Tibial nerve (tissue), 3 donors: ENCODE data around the gene TMEM234.

Source experiments
- POLR2A ChIP-seq, 2 donors: fragments of 450-650 bp; IDR thresholded peaks; one replicate each; pipeline ENCODE4 v1.6.1; 2017; ENCODE audit warnings: antibody characterized with exemption in 2 of 2, mild to moderate bottlenecking in 2 of 2, moderate library complexity in 2 of 2
- TF ChIP-seq, protein P1 (sequence below), 5 experiments: fragments of 200-600 bp in 3 of 5; fragments of 450-650 bp in 2 of 5; sonication (generic) in 3 of 5; IDR thresholded peaks; one replicate each; pipeline ENCODE4 v1.5.1; 2016 to 2019; ENCODE audit warnings: antibody characterized with exemption in 5 of 5, mild to moderate bottlenecking in 3 of 5, moderate library complexity in 2 of 5

DNA sequence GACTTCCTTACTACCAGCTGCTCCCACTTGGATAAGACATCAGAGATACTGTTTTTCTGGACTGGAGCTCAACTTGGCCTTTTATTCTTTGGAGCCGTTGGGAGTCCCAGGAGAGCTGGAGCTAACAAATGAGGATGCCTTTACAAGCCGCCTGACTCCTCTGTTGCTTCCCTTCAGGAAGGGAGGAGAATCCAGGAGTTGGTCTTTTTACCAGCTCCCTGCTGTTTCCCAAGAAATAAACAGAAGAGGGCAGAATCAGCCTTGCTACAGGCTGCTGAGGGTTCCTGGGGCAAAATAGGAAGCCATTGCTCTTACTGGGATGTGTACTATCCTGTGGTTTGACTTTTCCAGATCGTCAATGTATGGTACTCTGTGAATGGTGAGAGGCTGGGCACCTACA, 1.5 kb upstream of the TMEM234 start:
- TF ChIP-seq, protein P1, sequence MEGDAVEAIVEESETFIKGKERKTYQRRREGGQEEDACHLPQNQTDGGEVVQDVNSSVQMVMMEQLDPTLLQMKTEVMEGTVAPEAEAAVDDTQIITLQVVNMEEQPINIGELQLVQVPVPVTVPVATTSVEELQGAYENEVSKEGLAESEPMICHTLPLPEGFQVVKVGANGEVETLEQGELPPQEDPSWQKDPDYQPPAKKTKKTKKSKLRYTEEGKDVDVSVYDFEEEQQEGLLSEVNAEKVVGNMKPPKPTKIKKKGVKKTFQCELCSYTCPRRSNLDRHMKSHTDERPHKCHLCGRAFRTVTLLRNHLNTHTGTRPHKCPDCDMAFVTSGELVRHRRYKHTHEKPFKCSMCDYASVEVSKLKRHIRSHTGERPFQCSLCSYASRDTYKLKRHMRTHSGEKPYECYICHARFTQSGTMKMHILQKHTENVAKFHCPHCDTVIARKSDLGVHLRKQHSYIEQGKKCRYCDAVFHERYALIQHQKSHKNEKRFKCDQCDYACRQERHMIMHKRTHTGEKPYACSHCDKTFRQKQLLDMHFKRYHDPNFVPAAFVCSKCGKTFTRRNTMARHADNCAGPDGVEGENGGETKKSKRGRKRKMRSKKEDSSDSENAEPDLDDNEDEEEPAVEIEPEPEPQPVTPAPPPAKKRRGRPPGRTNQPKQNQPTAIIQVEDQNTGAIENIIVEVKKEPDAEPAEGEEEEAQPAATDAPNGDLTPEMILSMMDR (IDR thresholded peaks at IDR 0.05): no peak
- no peak for TF ChIP-seq POLR2A (IDR thresholded peaks at IDR 0.05)
